ENCODE measurements around the gene FRYL. TPM values are rescaled to one million over a fixed set of nuclear protein-coding genes. Genes with fewer than 3 reads are reported as not detected.
"Not testable (repeated sequence)": the region's sequence is repeated elsewhere in the genome, so short reads cannot be mapped to it uniquely, and the experiment has no call there.

FRYL gene
- polyA plus RNA-seq, 3 donors from 2014 or later = 25.8 to 57.9 (median 26.7) TPM

DNA sequence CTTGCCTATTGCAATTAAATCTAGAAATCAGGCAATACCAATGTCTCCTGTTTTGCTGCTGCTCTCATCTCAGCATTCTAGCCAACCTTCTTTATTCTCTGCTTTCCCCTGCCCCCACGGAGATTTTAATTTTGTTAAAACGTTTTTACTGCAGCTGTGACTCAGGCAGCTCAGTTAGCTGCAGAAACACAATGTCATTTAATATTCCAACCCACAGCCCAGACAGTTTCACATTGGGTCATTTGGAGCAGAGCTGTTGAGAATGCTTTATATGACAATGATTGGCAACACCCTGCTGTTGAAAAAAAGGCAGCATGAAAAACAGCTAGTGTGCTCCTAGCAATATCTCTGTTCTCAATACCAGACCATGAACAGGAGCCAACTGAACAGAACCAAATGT, 309.5 kb downstream of the FRYL start:
- no peaks in the 10 kb centered on the region for H3K4me1 Mint-ChIP-seq
- H3K9me3 Mint-ChIP-seq = no peaks in the 10 kb centered on the region

DNA sequence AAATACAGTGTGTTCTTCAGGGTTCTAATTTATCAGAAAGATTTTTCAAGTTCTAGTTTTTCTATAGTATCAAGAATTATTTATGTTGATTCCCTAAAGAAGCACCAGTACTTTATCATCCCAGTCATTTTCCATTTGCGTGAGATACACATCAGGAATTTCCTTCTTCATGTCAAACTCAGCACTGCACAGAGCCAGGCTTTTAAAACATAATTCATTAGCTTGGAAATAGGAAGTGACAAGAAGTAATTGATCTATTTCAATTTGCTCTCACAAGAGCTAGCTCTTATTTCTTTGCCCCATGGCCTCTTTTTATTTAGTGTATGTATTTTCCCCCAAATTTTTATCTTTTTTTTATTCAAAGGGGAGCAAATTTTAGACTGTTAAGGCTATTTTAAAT, 309.9 kb downstream of the FRYL start:
- no peak for DNase-seq
- Mint-ChIP-seq H3K36me3 (no peaks in the 10 kb centered on the region), H3K27me3 (ENCODE audit: low read depth in 3 of 3) (peaks cover 0 to 7% (median 4%) of the 10 kb centered on the region in 3 donors), H3K27ac (no peak overlapping the region), H3K4me3 (no peak overlapping the region), H3K9me3 (no peaks in the 10 kb centered on the region), H3K4me1 (no peaks in the 10 kb centered on the region)

More for the DNA sequence above, 309.5 kb downstream of the FRYL start:
- DNase-seq = no peak
- H3K27me3 Mint-ChIP-seq (ENCODE audit: low read depth in 3 of 3) = peaks cover 0 to 7% (median 4%) of the 10 kb centered on the region in 3 donors
- H3K27ac Mint-ChIP-seq = no peak overlapping the region
- no peaks in the 10 kb centered on the region for H3K36me3 Mint-ChIP-seq
- no peak overlapping the region for H3K4me3 Mint-ChIP-seq

DNA sequence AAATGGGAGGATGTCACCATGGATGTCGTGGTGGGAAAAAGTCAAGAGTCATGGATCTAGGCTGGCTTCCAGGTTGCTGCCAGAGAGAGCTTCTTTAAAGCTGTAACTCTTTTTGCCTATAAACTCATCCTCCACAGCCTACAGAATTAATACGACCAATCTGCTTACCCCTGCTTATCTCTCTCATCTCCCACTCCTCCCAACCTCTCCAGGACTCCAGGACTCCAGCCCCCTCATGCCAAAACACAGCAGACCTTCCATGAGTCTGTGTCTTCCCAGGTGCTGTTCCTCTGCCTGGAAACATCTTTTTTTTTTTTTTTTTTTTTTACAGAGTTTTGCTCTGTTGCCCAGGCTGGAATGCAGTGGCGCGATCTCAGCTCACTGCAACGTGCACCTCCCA, 312.2 kb downstream of the FRYL start:
- H3K27me3 Mint-ChIP-seq (ENCODE audit: low read depth in 3 of 3) = peaks cover 0 to 7% (median 4%) of the 10 kb centered on the region in 3 donors
- H3K4me1 Mint-ChIP-seq = no peaks in the 10 kb centered on the region
- peaks cover 0 to 3% (median 0%) of the 10 kb centered on the region in 3 donors for H3K36me3 Mint-ChIP-seq
- H3K9me3 Mint-ChIP-seq = no peaks in the 10 kb centered on the region
- H3K27ac Mint-ChIP-seq = no peak overlapping the region
- no peak for DNase-seq
- H3K4me3 Mint-ChIP-seq = no peak overlapping the region

DNA sequence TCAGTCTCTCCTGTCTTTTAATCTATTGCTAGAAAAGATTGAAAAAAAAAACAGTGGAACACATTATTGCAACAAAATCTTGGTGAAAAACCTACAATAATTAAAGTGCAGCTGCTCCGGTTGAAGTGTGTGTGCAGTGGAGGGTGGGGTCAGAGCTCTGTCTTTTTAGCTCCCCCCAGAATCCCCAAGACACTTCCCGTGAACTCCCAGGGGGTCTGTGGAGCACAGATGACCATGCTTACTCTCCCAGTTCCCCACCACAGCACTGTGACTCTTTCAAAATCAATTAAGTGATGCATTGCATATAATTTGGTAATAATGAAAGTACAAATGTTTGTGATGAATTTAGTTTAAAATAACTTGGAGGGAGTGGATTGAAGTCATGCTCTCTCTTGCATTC, 312.6 kb downstream of the FRYL start:
- no peaks in the 10 kb centered on the region for H3K9me3 Mint-ChIP-seq
- no peak for DNase-seq
- peaks cover 0 to 4% (median 4%) of the 10 kb centered on the region in 3 donors for H3K27me3 Mint-ChIP-seq (ENCODE audit: low read depth in 3 of 3)
- H3K27ac Mint-ChIP-seq = no peak overlapping the region
- no peak overlapping the region for H3K4me3 Mint-ChIP-seq
- H3K36me3 Mint-ChIP-seq = peaks cover 0 to 3% (median 0%) of the 10 kb centered on the region in 3 donors
- no peaks in the 10 kb centered on the region for H3K4me1 Mint-ChIP-seq

DNA sequence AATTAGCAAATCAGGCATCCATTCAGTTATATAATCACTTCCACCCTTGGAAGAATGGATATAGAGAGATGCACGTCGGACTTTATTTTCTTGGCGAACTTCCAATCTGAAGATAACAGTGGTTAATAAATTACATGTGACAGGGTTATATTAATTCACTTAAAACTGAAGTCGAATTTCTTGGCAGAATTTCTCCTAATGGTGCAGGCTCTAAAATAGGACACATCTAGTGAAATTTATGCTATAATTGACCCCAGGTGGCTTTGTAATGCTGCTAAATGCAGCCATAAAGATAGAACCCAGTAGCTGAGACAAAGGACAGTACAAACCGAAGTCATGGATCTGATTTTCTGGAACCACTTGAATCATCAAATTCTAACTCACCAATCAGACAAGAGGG, 317.7 kb downstream of the FRYL start:
- Mint-ChIP-seq H3K36me3 (peaks cover 0 to 3% (median 0%) of the 10 kb centered on the region in 3 donors), H3K27ac (no peak overlapping the region), H3K4me3 (no peak overlapping the region), H3K27me3 (ENCODE audit: low read depth in 3 of 3) (peaks cover 2 to 8% (median 4%) of the 10 kb centered on the region in 3 donors), H3K9me3 (no peaks in the 10 kb centered on the region), H3K4me1 (no peaks in the 10 kb centered on the region)
- no peak for DNase-seq

DNA sequence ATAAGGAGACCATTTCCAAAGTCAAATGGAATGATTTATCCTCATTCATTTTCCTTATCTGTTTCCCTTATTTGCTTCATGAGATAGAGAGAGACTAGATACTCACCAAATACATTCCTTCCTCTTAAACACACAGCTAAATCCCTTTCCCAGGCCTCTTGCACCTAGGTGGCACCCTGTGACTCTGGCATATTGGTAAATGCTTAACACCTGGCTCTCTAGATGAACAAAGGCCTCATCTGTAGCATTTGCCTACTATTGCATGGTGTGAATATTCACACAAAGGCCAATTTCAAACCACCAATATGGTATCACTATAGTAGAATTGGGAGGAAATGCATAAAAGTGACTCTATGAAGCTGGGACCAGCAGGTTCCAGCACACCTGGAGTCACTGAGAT, 319.1 kb downstream of the FRYL start:
- DNase-seq = no peak
- Mint-ChIP-seq H3K27me3 (ENCODE audit: low read depth in 3 of 3) (peaks cover 4 to 8% (median 4%) of the 10 kb centered on the region in 3 donors), H3K4me1 (no peaks in the 10 kb centered on the region), H3K27ac (no peak overlapping the region), H3K36me3 (peaks cover 0 to 7% (median 0%) of the 10 kb centered on the region in 3 donors), H3K9me3 (peaks cover 0 to 2% (median 0%) of the 10 kb centered on the region in 6 donors), H3K4me3 (no peak overlapping the region)

DNA sequence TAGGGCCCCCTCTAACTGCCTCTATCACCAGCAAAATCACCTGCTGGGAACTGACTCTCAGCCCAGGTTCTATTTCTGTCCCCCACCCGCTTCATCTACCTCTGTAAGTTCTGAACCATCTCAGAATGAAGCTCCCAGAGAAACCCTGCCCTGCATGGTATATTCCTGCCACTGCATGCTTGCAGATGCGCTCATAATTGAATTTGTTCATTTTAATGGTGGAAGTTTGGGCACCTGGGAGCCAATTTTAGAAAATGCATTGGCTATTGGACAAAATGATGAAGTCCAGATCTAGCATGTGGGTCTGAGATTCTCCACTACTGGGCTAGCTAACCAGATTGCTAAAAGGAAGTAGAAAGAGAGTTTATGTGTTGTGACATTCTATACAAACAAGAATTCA, 325.5 kb downstream of the FRYL start:
- peaks cover 4 to 13% (median 6%) of the 10 kb centered on the region in 3 donors for H3K27me3 Mint-ChIP-seq (ENCODE audit: low read depth in 3 of 3)
- H3K4me3 Mint-ChIP-seq = no peak overlapping the region
- H3K27ac Mint-ChIP-seq = no peak overlapping the region
- no peaks in the 10 kb centered on the region for H3K4me1 Mint-ChIP-seq
- H3K36me3 Mint-ChIP-seq = peaks cover 0 to 4% (median 0%) of the 10 kb centered on the region in 3 donors
- no peak for DNase-seq
- peaks cover 0 to 2% (median 0%) of the 10 kb centered on the region in 6 donors for H3K9me3 Mint-ChIP-seq

DNA sequence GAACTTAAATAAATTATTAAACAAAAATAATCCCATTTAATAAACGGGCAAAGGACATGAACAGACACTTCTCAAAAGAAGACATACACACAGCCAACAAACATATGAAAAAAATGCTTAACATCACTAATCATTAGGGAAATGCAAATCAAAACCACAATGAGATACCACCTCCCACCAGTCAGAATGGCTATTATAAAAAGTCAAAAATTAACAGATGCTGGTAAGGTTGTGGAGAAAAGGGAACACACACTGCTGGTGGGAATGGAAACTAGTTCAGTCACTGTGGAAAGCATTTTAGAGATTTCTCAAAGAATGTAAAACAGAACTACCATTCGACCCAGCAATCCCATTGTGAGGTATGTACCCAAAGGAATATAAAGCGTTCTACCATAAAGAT, 328.4 kb downstream of the FRYL start:
- DNase-seq; H3K36me3 Mint-ChIP-seq; H3K4me3 Mint-ChIP-seq; H3K27me3 Mint-ChIP-seq (ENCODE audit: low read depth in 3 of 3); H3K9me3 Mint-ChIP-seq; H3K4me1 Mint-ChIP-seq; H3K27ac Mint-ChIP-seq: not testable (repeated sequence)

DNA sequence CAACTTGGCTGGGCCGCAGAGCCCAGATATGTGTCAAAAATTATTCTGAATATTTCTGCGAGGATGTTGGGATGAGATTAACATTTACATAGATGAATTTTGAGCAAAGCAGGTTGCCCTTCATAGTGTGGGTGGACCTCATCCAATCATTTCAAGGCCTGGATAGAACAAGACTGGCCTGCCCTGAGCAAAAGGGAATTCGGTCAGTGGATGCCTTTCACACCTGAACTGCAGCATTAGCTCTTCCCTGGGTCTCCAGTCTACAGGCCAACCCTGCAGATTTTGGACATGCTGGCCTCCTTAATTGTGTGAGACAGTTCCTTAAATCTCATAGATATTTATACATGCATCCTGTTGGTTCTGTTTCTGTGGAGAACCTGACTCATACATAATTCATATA, 329.3 kb downstream of the FRYL start:
- Mint-ChIP-seq H3K27me3 (ENCODE audit: low read depth in 3 of 3) (peaks cover 0 to 5% (median 0%) of the 10 kb centered on the region in 3 donors), H3K36me3 (no peaks in the 10 kb centered on the region), H3K4me3 (no peak overlapping the region), H3K9me3 (no peaks in the 10 kb centered on the region), H3K27ac (no peak overlapping the region), H3K4me1 (no peaks in the 10 kb centered on the region)
- no peak for DNase-seq

DNA sequence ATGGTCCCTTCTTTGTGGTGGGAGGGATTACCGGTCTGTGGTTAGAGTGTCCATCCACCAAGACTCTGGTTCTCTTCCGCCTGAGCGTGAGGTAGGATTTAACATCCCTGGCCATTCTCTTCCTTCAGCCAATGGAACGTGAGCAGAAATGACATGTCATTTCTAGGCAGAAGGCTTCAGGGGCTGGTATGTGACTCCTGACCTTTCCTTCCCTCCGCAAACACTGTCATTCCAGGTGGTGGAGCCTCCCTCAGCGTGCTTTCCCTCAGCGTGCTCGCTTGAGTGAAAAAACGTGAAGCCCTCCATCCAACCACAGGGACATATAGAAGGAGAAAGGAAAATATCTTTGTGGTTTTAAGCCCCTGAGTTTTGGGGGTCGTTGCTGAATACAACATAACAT, 330.9 kb downstream of the FRYL start:
- Mint-ChIP-seq H3K36me3 (no peaks in the 10 kb centered on the region), H3K27ac (no peak overlapping the region), H3K9me3 (no peaks in the 10 kb centered on the region), H3K4me1 (no peaks in the 10 kb centered on the region), H3K27me3 (ENCODE audit: low read depth in 3 of 3) (peaks cover 0 to 5% (median 0%) of the 10 kb centered on the region in 3 donors), H3K4me3 (no peak overlapping the region)
- DNase-seq = no peak

Other genes with a start within 250 kb of the FRYL start
- gene OCIAD1, start 50.8 kb upstream of the FRYL start, polyA plus RNA-seq = 100 to 1,000 TPM; 159 to 181 (median 160) TPM
- 100 to 1,000 TPM in 1 of 3 donors, 10 to 100 TPM in 2; 85.4 to 174 (median 91.3) TPM for gene OCIAD2, start 126.5 kb upstream of the FRYL start, polyA plus RNA-seq
- gene CWH43, start 206.0 kb upstream of the FRYL start, polyA plus RNA-seq = not detected